IPS DF 4.7 (cell line): ENCODE data around the gene CYSRT1.

Experiments used
- DNase-seq: peaks from one replicate; pipeline ENCODE4 v3.0.0-alpha.2; 2013; ENCODE audit warnings: low spot score; ENCODE audit errors: extremely low read depth

The CYSRT1 gene

GRCh38 chr9:137270929-137271695 lies 46.1 kb downstream of the CYSRT1 start:
- no peak for DNase-seq

DNA sequence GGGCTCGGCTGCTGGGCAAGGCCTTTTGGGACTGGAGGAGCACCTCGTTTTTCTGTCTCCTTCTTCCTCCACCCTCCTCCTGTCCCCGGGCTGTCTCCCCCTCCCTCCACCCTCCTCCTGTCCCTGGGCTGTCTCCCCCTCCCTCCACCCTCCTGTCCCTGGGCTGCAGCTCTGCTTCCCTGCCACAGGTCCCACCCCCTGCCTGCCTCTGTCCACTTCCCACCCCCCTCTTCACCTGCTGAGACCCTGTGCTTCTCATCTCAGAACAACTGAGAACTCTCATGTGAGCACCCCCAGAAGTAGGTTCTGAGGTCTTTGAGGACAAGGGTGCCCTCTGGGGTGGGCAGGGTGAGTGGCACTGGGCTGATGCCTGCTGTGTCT lies 46.7 kb downstream of the CYSRT1 start:
- no peak for DNase-seq

DNA sequence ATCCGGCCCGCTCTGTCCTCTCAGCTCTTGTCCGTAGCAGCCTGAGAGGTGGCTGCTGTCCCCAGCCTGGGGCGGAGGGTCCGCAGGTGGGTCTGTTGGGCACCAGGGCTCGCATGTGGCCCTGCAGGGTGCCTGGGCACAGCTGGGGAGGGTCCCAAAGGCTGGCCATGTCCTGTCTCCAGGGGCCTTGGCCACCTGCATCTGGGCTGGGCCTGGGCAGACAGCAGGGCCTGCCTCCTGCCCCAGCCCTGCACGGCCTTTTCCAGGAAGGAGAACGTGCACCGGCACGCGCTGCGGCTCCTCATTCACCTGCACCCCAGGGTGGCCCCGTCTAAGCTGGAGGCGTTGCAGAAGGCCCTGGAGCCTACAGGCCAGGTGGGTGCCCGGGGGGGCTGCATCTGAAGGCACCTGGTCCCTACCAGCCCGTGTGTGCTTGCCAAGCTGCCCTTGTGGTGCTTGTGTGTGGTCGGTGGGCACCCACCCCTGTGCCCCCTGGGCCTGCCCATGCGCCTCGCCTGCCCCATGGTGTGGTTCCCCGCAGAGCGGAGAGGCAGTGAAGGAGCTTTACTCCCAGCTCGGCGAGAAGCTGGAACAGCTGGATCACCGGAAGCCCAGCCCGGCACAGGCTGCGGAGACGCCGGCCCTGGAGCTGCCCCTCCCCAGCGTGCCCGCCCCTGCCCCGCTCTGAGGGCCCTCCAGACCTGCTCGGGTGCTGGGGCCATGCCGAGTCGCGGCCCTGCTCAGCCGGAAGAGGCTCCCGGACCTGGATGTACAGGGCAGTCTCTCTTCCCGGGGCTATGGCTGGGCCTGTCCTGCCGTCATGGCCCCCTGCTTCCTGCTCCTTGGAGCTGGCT lies 47.5 kb downstream of the CYSRT1 start:
- DNase-seq = no peak

DNA sequence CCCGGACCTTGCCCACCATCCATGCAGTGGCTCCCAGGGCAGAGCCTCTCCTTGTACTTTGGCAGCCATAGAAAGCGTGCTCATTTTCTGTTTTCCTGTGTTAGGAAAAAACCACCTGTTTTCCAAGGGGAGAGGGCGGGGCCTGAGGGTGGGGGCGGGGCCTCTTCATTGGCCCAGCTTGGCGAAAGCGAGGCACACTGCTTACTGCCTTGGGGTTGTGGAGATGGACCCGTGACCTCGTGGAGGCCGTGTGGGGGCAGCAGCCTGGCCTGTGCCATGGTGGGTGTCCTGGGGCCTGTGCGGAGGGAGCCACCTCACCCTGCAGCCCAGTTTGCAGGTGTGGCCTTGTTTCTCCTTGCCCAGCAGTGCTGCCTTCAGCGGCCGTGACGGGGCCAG lies 48.1 kb downstream of the CYSRT1 start:
- no peak for DNase-seq

DNA sequence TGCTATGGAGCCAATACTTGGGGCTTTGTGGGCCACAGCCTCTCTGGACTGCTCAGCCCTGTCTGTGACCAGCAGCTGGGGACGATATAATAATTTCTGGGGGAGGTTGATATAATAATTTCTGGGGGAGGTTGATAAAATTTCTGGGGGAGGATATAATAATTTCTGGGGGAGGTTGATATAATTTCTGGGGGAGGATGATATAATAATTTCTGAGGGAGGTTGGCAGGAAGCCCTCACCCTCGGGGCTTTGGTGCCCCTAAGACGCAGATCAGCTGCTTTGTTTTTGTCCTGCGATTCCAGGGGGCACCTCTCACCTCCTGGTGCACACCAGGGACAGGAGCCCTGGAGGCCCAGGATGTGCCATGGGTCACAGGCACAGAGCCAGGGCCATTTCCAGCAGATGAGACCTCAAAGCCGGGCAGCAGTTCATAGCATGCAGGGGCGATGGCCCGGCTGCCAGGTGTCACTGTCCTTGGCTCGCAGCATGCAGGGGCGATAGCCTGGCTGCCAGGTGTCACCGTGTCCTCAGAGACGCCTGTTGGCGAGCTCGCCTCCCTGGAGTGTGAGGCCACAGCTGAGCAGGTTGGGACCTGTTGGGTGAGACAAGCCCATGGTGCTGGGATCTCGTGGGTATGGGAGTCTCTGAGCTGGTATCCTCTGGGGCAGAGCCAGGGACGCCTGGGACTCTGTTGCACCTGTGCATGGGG lies 48.8 kb downstream of the CYSRT1 start:
- DNase-seq = no peak

- no peak for DNase-seq
Observed at GRCh38 chr9:137275203-137275587, 50.2 kb downstream of the CYSRT1 start.
